Liver (tissue), 9 donors: ENCODE results near the gene ATF6B. TPM values are rescaled to one million over a fixed set of nuclear protein-coding genes. Genes with fewer than 3 reads are reported as not detected.

ENCODE experiments used
- DNase-seq: peaks from one replicate; pipeline ENCODE4 v3.0.0-alpha.2; 2017; ENCODE audit warnings: low spot score
- H3K27ac ChIP-seq, 2 donors: one replicate each; pipeline ENCODE4 v1.7.0; 2013; ENCODE audit warnings: inconsistent platforms in 2 of 2, low read length in 2 of 2, control low read depth in 1 of 2, low read depth in 1 of 2, mild to moderate bottlenecking in 1 of 2
- H3K27me3 ChIP-seq, 4 donors: one replicate each; pipeline versions ENCODE4 v1.6.1 to v1.7.0; 2013; ENCODE audit warnings: low read length in 3 of 4, inconsistent platforms in 1 of 4, mild to moderate bottlenecking in 1 of 4, moderate library complexity in 1 of 4; ENCODE audit not compliant: control insufficient read depth in 4 of 4, insufficient read depth in 4 of 4
- H3K36me3 ChIP-seq, 4 donors: one replicate each; pipeline versions ENCODE4 v1.6.1 to v1.7.0; 2013; ENCODE audit warnings: low read length in 3 of 4, mild to moderate bottlenecking in 3 of 4, low read depth in 1 of 4, moderate library complexity in 1 of 4; ENCODE audit not compliant: control insufficient read depth in 4 of 4, insufficient read depth in 3 of 4
- H3K4me1 ChIP-seq, 4 donors: one replicate each; pipeline versions ENCODE4 v1.6.1 to v1.7.0; 2013; ENCODE audit warnings: low read length in 3 of 4, mild to moderate bottlenecking in 3 of 4, moderate library complexity in 1 of 4; ENCODE audit not compliant: control insufficient read depth in 4 of 4, insufficient read depth in 4 of 4
- H3K4me3 ChIP-seq, 3 donors: one replicate each; pipeline versions ENCODE4 v1.6.1 to v1.7.0; 2013; ENCODE audit warnings: low read length in 3 of 3, control low read depth in 1 of 3, low read depth in 1 of 3, mild to moderate bottlenecking in 1 of 3
- H3K9ac ChIP-seq, 2 donors: one replicate each; pipeline ENCODE4 v1.7.0; 2013; ENCODE audit warnings: low read length in 2 of 2, mild to moderate bottlenecking in 2 of 2, moderate library complexity in 2 of 2, control low read depth in 1 of 2, low read depth in 1 of 2
- H3K9me3 ChIP-seq, 4 donors: one replicate each; pipeline versions ENCODE4 v1.6.1 to v1.7.0; 2013; ENCODE audit warnings: low read length in 3 of 4; ENCODE audit not compliant: control insufficient read depth in 4 of 4
- EGR1 ChIP-seq, 2 donors: IDR thresholded peaks; 2 replicates each; pipeline ENCODE4 v1.6.1; 2016 to 2018; ENCODE audit warnings: antibody characterized with exemption in 2 of 2, low read depth in 2 of 2
- FOXA1 ChIP-seq: IDR thresholded peaks from 2 replicates; pipeline ENCODE4 v1.6.1; 2016; ENCODE audit warnings: antibody characterized with exemption
- FOXA2 ChIP-seq: IDR thresholded peaks from 2 replicates; pipeline ENCODE4 v1.6.1; 2016; ENCODE audit warnings: antibody characterized with exemption
- GABPA ChIP-seq, 2 donors: IDR thresholded peaks in 1 of 2; conservative IDR thresholded peaks in 1 of 2; 2 replicates each; pipeline ENCODE4 v1.6.1; 2016; ENCODE audit warnings: antibody characterized with exemption in 2 of 2, mild to moderate bottlenecking in 1 of 2, moderate library complexity in 1 of 2
- HNF4G ChIP-seq: IDR thresholded peaks from 2 replicates; pipeline ENCODE4 v1.6.1; 2016; ENCODE audit warnings: antibody characterized with exemption
- NR2F2 ChIP-seq: IDR thresholded peaks from 2 replicates; pipeline ENCODE4 v1.6.1; 2016; ENCODE audit warnings: antibody characterized with exemption
- RAD21 ChIP-seq, 2 donors: IDR thresholded peaks; 2 replicates each; pipeline ENCODE4 v1.6.1; 2016; ENCODE audit warnings: antibody characterized with exemption in 2 of 2, mild to moderate bottlenecking in 2 of 2
- RXRA ChIP-seq, 2 donors: IDR thresholded peaks; 2 replicates each; pipeline ENCODE4 v1.6.1; 2017 to 2018; ENCODE audit warnings: antibody characterized with exemption in 2 of 2, mild to moderate bottlenecking in 1 of 2
- SP1 ChIP-seq: IDR thresholded peaks from 2 replicates; pipeline ENCODE4 v1.6.1; 2018; ENCODE audit warnings: antibody characterized with exemption, mild to moderate bottlenecking
- YY1 ChIP-seq: IDR thresholded peaks from 2 replicates; pipeline ENCODE4 v1.6.1; 2016; ENCODE audit warnings: antibody characterized with exemption, mild to moderate bottlenecking
- WGBS: extraction: QIAGEN DNeasy Blood & Tissue Kit; methylation state at CpG from one replicate; pipeline ENCODE4 v1.1.7; 2013; 5-methylcytosine and 5-hydroxymethylcytosine counted together
- polyA plus RNA-seq, 2 donors: library from polyadenylated mRNA; stranded (reverse) in 1 of 2; unstranded in 1 of 2; fragments of 200-250 nt in 1 of 2; fragments of >200 nt in 1 of 2; fragmentation: Nextera tagmentation in 1 of 2; extraction: Ambion mirVana in 1 of 2; gene quantifications; one replicate each; pipeline versions ENCODE4 v1.2.1 to v1.2.3, GENCODE V29; 2013 to 2015
- total RNA-seq, 2 donors: library from RNA; depleted of rRNA; stranded (reverse); fragments of >200 nt; gene quantifications; one replicate each; pipeline ENCODE4 v1.2.3, GENCODE V29; 2014
- TF ChIP-seq, protein P1 (sequence below): IDR thresholded peaks from 2 replicates; pipeline ENCODE4 v1.6.1; 2016; ENCODE audit warnings: antibody characterized with exemption
- TF ChIP-seq, protein P2 (sequence below): IDR thresholded peaks from 2 replicates; pipeline ENCODE4 v1.6.1; 2016; ENCODE audit warnings: antibody characterized with exemption
- TF ChIP-seq, protein P3 (sequence below): IDR thresholded peaks from 2 replicates; pipeline ENCODE4 v1.6.1; 2016; ENCODE audit warnings: antibody characterized with exemption
- TF ChIP-seq, protein P4 (sequence below): fragments of 150-350 bp; IDR thresholded peaks from 2 replicates; pipeline ENCODE4 v1.5.1; 2017; ENCODE audit warnings: improper control_type of control experiment, low read depth, low read length; ENCODE audit not compliant: missing input control
- TF ChIP-seq, protein P5 (sequence below): IDR thresholded peaks from 2 replicates; pipeline ENCODE4 v1.6.1; 2016; ENCODE audit warnings: antibody characterized with exemption, mild to moderate bottlenecking
- donor health status: healthy.
- donor health status: healthy.
- donor health status: healthy.
- donor health status: healthy.
- donor health status: healthy.

Gene ATF6B
- total and polyA plus RNA-seq, 4 donors, result 13.6 to 24.8 (median 15.5) TPM

DNA sequence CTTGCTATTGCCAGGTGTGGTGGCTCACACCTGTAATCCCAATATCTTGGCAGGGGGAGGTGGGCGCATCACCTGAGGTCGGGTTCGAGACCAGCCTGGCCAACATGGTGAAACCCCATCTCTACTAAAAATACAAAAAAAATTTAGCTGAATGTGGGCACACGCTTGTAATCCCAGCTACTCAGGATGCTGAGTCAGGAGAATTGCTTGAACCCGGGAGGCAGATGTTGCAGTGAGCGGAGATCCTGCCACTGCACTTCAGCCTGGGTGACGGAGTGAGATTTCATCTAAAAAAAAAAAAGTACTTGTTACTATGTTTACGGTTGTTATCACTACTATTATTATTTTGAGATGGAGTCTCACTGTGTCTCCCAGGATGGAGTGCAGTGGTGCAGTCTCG is 28.8 kb upstream of the ATF6B start:
- no peak overlapping the region for H3K9ac ChIP-seq
- no peak overlapping the region for H3K4me3 ChIP-seq
- 94% methylated on average over 9 of the region's 9 CpGs for WGBS
- peaks cover 3 to 11% (median 10%) of the 10 kb centered on the region in 4 donors for H3K36me3 ChIP-seq
- H3K4me1 ChIP-seq, result peaks cover 6 to 26% (median 13%) of the 10 kb centered on the region in 4 donors
- no peaks in the 10 kb centered on the region for H3K27me3 ChIP-seq
- no peak overlapping the region for H3K27ac ChIP-seq
- TF ChIP-seq HNF4G (no peak), RAD21 (IDR thresholded peaks at IDR 0.05) (no peak)
- no peaks in the 10 kb centered on the region for H3K9me3 ChIP-seq
- no peak for DNase-seq

DNA sequence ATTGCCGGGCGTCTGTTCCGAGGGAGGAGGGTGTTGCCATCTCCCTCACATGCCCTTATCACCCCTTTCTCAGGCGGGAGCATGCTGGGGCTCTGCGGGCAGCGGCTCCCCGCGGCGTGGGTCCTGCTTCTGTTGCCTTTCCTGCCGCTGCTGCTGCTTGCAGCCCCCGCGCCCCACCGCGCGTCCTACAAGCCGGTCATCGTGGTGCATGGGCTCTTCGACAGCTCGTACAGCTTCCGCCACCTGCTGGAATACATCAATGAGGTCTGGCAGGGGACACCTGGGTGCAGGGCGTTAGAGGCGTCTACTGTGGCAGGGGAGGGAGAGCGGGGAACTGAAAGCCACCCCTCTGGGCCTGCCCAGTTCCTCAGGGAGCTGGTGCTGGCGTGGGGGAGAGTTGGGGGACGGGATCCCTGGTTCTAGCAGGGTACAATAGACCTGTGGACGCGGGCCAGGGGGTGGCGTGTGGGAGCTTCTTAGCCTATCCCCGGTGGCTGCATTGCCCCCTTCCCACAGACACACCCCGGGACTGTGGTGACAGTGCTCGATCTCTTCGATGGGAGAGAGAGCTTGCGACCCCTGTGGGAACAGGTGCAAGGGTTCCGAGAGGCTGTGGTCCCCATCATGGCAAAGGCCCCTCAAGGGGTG is 26.6 kb upstream of the ATF6B start:
- Histone ChIP-seq H3K4me1 (peaks cover 6 to 26% (median 13%) of the 10 kb centered on the region in 4 donors), H3K9me3 (no peaks in the 10 kb centered on the region), H3K9ac (peak overlapping the region; percentile 77 to 81), H3K27ac (peak overlapping the region; percentile 87 to 88), H3K36me3 (peaks cover 3 to 11% (median 10%) of the 10 kb centered on the region in 4 donors), H3K4me3 (peak overlapping the region; percentile 66 to 97 (median 82)), H3K27me3 (peaks cover 0 to 5% (median 0%) of the 10 kb centered on the region in 4 donors)
- 6% methylated on average over 34 of the region's 34 CpGs for WGBS
- DNase-seq, result peak; percentile 79
- TF ChIP-seq, protein P1, sequence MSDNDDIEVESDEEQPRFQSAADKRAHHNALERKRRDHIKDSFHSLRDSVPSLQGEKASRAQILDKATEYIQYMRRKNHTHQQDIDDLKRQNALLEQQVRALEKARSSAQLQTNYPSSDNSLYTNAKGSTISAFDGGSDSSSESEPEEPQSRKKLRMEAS, result no peak
- no peak for TF ChIP-seq FOXA2
- TF ChIP-seq, protein P2, sequence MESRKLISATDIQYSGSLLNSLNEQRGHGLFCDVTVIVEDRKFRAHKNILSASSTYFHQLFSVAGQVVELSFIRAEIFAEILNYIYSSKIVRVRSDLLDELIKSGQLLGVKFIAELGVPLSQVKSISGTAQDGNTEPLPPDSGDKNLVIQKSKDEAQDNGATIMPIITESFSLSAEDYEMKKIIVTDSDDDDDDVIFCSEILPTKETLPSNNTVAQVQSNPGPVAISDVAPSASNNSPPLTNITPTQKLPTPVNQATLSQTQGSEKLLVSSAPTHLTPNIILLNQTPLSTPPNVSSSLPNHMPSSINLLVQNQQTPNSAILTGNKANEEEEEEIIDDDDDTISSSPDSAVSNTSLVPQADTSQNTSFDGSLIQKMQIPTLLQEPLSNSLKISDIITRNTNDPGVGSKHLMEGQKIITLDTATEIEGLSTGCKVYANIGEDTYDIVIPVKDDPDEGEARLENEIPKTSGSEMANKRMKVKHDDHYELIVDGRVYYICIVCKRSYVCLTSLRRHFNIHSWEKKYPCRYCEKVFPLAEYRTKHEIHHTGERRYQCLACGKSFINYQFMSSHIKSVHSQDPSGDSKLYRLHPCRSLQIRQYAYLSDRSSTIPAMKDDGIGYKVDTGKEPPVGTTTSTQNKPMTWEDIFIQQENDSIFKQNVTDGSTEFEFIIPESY, result no peak
- no peak for TF ChIP-seq GABPA (IDR thresholded peaks at IDR 0.05 in 1 of 2, conservative IDR thresholded peaks at IDR 0.05 in 1 of 2)
- TF ChIP-seq, protein P3, sequence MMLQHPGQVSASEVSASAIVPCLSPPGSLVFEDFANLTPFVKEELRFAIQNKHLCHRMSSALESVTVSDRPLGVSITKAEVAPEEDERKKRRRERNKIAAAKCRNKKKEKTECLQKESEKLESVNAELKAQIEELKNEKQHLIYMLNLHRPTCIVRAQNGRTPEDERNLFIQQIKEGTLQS, result no peak
- no peak for TF ChIP-seq FOXA1
- peak; percentile 79 to 88 for TF ChIP-seq RAD21 (IDR thresholded peaks at IDR 0.05)
- no peak for TF ChIP-seq RXRA (IDR thresholded peaks at IDR 0.05)
- TF ChIP-seq, protein P4, sequence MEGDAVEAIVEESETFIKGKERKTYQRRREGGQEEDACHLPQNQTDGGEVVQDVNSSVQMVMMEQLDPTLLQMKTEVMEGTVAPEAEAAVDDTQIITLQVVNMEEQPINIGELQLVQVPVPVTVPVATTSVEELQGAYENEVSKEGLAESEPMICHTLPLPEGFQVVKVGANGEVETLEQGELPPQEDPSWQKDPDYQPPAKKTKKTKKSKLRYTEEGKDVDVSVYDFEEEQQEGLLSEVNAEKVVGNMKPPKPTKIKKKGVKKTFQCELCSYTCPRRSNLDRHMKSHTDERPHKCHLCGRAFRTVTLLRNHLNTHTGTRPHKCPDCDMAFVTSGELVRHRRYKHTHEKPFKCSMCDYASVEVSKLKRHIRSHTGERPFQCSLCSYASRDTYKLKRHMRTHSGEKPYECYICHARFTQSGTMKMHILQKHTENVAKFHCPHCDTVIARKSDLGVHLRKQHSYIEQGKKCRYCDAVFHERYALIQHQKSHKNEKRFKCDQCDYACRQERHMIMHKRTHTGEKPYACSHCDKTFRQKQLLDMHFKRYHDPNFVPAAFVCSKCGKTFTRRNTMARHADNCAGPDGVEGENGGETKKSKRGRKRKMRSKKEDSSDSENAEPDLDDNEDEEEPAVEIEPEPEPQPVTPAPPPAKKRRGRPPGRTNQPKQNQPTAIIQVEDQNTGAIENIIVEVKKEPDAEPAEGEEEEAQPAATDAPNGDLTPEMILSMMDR, result peak; percentile 56
- no peak for TF ChIP-seq EGR1 (IDR thresholded peaks at IDR 0.05; ENCODE audit: low read depth in 2 of 2)
- TF ChIP-seq YY1, result no peak
- TF ChIP-seq SP1, result no peak
- no peak for TF ChIP-seq HNF4G
- TF ChIP-seq, protein P5, sequence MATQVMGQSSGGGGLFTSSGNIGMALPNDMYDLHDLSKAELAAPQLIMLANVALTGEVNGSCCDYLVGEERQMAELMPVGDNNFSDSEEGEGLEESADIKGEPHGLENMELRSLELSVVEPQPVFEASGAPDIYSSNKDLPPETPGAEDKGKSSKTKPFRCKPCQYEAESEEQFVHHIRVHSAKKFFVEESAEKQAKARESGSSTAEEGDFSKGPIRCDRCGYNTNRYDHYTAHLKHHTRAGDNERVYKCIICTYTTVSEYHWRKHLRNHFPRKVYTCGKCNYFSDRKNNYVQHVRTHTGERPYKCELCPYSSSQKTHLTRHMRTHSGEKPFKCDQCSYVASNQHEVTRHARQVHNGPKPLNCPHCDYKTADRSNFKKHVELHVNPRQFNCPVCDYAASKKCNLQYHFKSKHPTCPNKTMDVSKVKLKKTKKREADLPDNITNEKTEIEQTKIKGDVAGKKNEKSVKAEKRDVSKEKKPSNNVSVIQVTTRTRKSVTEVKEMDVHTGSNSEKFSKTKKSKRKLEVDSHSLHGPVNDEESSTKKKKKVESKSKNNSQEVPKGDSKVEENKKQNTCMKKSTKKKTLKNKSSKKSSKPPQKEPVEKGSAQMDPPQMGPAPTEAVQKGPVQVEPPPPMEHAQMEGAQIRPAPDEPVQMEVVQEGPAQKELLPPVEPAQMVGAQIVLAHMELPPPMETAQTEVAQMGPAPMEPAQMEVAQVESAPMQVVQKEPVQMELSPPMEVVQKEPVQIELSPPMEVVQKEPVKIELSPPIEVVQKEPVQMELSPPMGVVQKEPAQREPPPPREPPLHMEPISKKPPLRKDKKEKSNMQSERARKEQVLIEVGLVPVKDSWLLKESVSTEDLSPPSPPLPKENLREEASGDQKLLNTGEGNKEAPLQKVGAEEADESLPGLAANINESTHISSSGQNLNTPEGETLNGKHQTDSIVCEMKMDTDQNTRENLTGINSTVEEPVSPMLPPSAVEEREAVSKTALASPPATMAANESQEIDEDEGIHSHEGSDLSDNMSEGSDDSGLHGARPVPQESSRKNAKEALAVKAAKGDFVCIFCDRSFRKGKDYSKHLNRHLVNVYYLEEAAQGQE, result no peak
- TF ChIP-seq NR2F2, result no peak
